GM13976 (cell line): ENCODE results near the gene SMPD3.

ENCODE experiments used
- DNase-seq: peaks from one replicate; pipeline ENCODE4 v3.0.0; 2012; ENCODE audit warnings: low spot score
- in situ Hi-C: fragments of 300-500 bp; cut with MboI; formaldehyde crosslinking; loops from one replicate; pipeline ENCODE4 v1.12.0; 2022; ENCODE audit warnings: low sequenced_read_pairs, mixed read lengths, inconsistent platforms; ENCODE audit not compliant: unreplicated experiment
- TF ChIP-seq, protein P1 (sequence below): IDR thresholded peaks from 2 replicates; pipeline ENCODE4 v1.5.1; 2012; ENCODE audit warnings: borderline replicate concordance, mild to moderate bottlenecking; ENCODE audit not compliant: insufficient read depth; ENCODE audit errors: extremely low read depth, missing control alignments, control extremely low read depth

SMPD3 gene

DNA sequence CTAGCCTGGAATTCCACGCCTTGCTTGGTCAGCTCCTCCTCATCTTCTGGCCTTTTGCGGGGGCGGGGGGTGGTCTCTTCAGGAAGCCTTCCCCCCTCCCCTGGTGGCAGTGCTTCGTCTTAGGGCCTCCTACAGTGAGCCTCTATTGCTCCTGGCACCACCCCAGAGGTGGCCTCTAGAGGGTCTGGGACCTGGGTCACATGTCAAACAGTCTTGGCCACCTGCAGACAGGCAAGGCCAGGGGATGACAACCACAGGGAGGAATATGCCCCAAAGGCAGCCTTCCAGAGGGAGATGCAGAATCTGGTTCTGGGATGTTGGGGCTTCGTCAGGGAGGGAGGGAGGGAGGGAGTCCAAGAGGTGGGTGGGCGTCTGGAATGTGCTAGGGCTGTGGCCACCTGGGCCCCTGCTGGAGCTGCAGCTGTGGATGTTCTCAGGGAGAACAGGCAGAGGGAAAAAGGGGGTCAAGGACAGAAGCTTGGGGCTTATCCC is 50.6 kb downstream of the SMPD3 start:
- TF ChIP-seq, protein P1, sequence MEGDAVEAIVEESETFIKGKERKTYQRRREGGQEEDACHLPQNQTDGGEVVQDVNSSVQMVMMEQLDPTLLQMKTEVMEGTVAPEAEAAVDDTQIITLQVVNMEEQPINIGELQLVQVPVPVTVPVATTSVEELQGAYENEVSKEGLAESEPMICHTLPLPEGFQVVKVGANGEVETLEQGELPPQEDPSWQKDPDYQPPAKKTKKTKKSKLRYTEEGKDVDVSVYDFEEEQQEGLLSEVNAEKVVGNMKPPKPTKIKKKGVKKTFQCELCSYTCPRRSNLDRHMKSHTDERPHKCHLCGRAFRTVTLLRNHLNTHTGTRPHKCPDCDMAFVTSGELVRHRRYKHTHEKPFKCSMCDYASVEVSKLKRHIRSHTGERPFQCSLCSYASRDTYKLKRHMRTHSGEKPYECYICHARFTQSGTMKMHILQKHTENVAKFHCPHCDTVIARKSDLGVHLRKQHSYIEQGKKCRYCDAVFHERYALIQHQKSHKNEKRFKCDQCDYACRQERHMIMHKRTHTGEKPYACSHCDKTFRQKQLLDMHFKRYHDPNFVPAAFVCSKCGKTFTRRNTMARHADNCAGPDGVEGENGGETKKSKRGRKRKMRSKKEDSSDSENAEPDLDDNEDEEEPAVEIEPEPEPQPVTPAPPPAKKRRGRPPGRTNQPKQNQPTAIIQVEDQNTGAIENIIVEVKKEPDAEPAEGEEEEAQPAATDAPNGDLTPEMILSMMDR: no peak
- DNase-seq: no peak
- in situ Hi-C loops: no loop called here

DNA sequence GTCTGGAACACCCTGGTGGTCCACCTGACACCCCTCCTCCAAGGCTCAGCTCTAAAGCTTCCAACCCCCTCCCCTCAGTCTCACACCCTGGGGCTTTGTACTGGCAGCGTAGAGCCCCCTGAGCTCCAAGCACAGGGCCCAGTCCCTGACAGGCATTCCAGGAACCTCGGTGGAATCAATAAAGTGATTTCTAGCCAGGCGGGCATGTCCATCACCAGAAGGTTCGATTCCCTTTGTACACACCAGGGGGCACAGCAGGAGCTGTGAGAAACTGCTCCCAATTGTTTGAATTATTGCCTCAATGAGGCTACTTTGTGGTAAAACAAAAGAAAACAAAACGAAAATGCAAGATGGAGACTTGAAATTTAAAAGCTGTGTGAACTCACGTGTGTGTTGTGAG is 51.8 kb downstream of the SMPD3 start:
- DNase-seq: no peak
- TF ChIP-seq, protein P1: peak; percentile 24
- in situ Hi-C loops: no loop called here

DNA sequence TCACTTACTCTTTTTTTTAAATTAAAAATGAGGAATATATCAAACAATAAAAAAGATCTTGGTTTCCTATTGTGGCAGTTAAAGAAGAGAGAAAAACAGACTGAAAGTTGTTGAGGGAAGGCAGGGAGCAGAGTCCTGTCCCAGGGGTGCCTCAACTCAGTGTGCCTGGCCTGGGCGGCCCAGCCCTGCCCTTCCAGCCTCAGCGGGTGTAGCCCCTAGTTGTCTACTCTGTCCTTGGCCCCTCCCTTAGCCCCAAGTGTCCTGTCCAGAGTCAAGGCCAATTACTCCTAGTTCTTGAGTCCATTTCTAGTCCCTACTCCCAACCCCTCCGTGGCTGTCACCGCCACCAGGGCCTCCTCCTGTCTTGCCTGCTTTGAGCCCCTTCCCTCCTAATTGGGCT is 52.5 kb downstream of the SMPD3 start:
- TF ChIP-seq, protein P1: no peak
- in situ Hi-C loops: no loop called here

DNA sequence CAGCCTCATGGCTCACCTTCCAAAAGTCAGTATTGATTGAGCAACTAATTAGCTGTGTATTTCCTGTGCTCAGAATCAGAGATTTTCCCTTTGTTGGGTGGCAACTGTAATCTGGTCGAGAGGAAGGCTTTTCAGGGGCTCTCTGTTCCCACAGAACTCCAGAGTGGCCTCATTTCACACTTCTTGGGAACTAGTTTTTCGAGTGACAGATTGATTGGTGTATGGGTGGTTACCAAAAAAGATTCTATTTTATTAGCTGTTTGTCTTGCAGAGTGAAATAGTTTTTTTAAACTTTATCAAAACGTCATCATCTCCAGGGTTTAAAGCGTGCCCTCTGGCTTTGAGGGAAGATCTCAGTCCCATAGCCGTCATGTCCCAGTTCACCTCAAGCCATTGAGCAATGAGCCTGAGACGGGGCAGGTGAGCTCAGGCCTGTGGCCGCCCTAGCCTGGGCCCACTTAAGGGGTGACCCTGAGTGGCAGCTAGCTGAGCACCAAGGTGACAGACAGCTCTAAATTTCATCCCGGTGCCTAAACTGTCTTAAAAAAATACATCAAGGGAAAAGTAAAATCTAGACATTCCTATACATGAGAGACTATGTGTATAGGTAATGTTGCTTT is 53.0 kb downstream of the SMPD3 start:
- TF ChIP-seq, protein P1: no peak
- DNase-seq: no peak
- in situ Hi-C loops: no loop called here

More for the DNA sequence above, 52.5 kb downstream of the SMPD3 start:
- DNase-seq: no peak

DNA sequence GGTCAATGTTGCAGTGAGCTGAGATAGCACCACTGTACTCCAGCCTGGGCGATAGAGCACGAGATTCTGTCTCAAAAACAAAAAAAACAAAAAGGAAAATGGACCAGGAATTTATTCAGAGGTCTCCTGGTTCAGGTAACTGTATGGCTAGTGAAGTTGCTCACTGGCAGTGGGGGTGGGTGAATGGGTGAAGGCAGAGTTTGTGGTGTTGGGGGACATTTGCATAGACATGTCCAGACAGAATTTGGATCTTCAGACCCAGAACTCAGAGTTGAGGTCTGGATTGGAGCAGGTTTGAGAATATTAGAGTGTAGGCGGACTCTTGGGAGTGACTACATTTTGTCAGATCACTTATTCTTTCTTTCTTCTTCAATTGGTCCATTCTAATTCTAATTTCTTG is 55.0 kb downstream of the SMPD3 start:
- in situ Hi-C loops: no loop called here
- DNase-seq: no peak
- TF ChIP-seq, protein P1: no peak

DNA sequence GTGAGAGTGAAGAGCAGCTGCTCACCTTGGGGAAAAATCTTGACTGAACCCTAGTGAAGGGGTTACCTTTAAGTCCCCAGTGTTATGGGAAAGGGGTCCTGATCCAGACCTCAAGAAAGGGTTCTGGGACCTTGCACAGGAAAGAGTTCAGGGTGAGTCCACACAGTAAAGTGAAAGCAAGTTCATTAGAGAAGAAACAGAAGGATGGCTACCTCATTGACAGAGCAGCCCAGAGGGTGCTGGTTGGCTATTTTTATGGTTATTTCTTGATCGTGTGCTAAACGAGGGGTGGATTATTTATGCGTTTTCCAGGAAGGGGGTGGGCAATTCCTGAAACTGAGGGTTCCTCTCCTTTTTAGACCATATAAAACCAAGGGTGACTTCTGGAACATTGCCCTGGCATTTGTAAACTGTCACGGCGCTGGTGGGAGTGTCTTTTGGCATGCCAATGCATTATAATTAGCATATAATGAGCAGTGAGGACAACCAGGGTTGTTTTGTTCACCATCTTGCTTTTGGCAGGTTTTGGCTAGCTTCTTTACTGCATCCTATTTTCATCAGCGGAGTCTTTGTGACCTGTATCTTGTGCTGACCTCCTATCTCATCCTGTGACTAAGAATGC is 58.4 kb downstream of the SMPD3 start:
- in situ Hi-C loops: no loop called here
- DNase-seq: no peak
- TF ChIP-seq, protein P1: no peak
